Measurements from ENCODE around the gene SHPK. TPM values are rescaled to one million over a fixed set of nuclear protein-coding genes. Genes with fewer than 3 reads are reported as not detected.
"Not testable (repeated sequence)": the region's sequence is repeated elsewhere in the genome, so short reads cannot be mapped to it uniquely, and the experiment has no call there.

SHPK gene
- total RNA-seq, 4 donors from 2014 or later = 5.8 to 83.8 (median 44.9) TPM

DNA sequence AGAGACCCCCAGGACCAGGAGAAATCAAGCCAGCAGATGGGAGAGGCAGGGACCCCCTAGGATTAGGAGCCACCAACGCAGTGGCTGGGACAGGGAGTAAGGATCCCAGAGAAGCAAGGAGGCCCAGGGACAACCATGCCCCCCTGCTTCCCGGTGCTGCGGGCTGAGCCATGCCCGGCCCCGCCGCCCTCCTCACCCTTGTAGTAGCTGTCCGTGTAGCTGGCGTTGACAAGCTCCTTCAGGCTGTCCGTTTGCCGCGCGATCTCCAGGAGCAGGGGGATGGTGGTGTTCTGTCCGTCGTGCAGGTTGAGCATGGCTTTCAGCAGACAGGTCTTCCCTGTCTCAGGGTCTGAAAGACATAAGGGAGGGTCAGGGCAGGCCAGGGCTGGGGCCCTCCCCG, 45.3 kb downstream of the SHPK start:
- no peak overlapping the region for H3K27ac ChIP-seq
- no peak for TF ChIP-seq POLR2A (IDR thresholded peaks at IDR 0.05)
- TF ChIP-seq, protein P1, sequence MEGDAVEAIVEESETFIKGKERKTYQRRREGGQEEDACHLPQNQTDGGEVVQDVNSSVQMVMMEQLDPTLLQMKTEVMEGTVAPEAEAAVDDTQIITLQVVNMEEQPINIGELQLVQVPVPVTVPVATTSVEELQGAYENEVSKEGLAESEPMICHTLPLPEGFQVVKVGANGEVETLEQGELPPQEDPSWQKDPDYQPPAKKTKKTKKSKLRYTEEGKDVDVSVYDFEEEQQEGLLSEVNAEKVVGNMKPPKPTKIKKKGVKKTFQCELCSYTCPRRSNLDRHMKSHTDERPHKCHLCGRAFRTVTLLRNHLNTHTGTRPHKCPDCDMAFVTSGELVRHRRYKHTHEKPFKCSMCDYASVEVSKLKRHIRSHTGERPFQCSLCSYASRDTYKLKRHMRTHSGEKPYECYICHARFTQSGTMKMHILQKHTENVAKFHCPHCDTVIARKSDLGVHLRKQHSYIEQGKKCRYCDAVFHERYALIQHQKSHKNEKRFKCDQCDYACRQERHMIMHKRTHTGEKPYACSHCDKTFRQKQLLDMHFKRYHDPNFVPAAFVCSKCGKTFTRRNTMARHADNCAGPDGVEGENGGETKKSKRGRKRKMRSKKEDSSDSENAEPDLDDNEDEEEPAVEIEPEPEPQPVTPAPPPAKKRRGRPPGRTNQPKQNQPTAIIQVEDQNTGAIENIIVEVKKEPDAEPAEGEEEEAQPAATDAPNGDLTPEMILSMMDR (IDR thresholded peaks at IDR 0.05) = no peak
- H3K4me1 ChIP-seq = no peaks in the 10 kb centered on the region
- H3K4me3 ChIP-seq = no peak overlapping the region
- no peaks in the 10 kb centered on the region for H3K9me3 ChIP-seq
- no peaks in the 10 kb centered on the region for H3K27me3 ChIP-seq
- DNase-seq = no peak
- H3K36me3 ChIP-seq = peaks cover 0 to 63% (median 0%) of the 10 kb centered on the region in 3 donors

DNA sequence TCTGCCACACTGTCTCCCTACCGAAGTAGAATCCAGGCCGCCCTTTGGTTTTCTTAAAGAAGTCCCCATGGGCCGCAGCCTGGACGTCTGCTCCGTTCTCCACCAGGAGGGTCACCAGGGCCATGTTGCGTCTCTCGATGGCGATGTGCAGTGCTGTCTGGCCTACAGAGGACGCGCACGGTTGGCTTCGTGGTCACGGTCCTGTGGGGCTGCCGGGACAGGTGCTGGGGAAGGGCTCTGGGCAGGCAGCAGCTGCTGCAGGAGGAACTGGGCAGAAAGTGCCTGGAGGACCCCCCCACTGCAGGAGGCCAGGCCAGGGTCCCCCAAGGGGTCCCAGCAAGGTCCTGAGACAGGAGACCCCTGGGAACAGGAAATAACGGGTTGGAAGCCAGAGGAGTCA, 45.8 kb downstream of the SHPK start:
- H3K27me3 ChIP-seq = no peaks in the 10 kb centered on the region
- no peak overlapping the region for H3K27ac ChIP-seq
- H3K4me3 ChIP-seq = no peak overlapping the region
- H3K36me3 ChIP-seq = peaks cover 0 to 68% (median 0%) of the 10 kb centered on the region in 3 donors
- no peaks in the 10 kb centered on the region for H3K9me3 ChIP-seq
- TF ChIP-seq, protein P1 (IDR thresholded peaks at IDR 0.05) = no peak
- DNase-seq = no peak
- H3K4me1 ChIP-seq = no peaks in the 10 kb centered on the region

DNA sequence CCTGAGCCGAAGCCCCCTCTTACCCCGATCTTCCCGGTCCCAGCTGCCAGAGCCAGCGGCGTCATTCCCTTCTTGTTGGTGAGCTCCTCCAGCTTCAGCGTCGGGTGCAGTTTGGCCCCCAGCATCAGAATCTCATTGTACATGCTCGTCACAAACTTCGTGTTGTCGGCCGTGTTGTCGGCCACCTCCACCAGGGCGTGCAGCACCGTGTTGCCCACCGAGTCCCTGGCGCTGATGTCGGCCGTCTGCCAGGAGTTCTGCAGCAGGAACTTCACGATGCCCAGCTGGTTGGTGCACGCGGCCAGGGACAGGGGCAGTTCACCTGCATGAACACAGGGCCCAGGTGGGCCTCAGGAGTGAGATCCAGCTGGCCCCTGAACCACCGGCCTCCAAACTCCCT, 46.3 kb downstream of the SHPK start:
- Histone ChIP-seq H3K27me3 (no peaks in the 10 kb centered on the region), H3K4me1 (no peaks in the 10 kb centered on the region), H3K4me3 (no peak overlapping the region), H3K36me3 (peaks cover 0 to 73% (median 0%) of the 10 kb centered on the region in 3 donors), H3K27ac (no peak overlapping the region), H3K9me3 (no peaks in the 10 kb centered on the region)
- DNase-seq = no peak
- TF ChIP-seq, protein P1 (IDR thresholded peaks at IDR 0.05) = no peak
- TF ChIP-seq POLR2A (IDR thresholded peaks at IDR 0.05) = no peak

DNA sequence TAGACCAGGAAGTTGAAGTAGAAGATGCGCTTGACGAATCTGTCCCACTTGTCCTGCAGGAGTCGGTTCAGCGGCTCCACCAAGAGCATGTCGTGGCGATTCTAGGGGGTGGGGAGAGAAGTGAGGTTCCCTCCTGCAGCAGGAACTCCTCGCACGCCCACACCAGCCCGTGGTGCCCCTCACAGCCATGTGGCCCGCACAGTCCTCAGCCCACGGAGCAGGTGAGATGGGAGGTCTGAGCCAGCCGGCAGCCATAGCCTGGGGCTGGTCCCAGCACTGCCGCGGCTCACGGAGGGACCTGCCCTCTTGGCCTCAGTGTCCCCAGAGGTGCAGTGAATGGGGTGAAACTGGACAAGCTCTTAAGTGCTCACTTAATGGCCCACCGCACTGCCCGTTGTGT, 50.2 kb downstream of the SHPK start:
- H3K9me3 ChIP-seq = no peaks in the 10 kb centered on the region
- no peaks in the 10 kb centered on the region for H3K4me1 ChIP-seq
- TF ChIP-seq, protein P1 (IDR thresholded peaks at IDR 0.05) = no peak
- no peak for TF ChIP-seq POLR2A (IDR thresholded peaks at IDR 0.05)
- no peaks in the 10 kb centered on the region for H3K27me3 ChIP-seq
- no peak overlapping the region for H3K27ac ChIP-seq
- DNase-seq = no peak
- peaks cover 0 to 70% (median 0%) of the 10 kb centered on the region in 3 donors for H3K36me3 ChIP-seq
- no peak overlapping the region for H3K4me3 ChIP-seq

DNA sequence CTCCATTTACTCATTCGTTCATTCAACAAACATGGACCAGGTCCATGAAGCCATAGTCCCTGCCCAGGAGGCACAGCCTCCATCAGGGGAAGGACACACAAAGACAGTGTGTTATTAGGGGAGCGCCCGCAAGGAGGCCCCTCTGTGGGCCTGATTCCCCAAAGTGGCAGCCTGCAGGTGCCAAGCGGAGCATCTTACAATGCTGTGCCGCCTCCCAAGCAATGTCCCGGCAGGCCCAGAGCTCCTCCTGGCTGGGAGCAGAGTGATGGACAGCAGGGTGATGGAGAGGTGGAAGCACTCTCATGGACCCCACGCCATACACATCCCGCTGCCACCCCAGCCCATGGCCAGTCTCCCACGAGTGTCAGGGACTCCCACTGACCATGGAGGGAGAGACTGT, 52.6 kb downstream of the SHPK start:
- Histone ChIP-seq H3K27ac (no peak overlapping the region), H3K36me3 (peaks cover 0 to 63% (median 0%) of the 10 kb centered on the region in 3 donors), H3K9me3 (no peaks in the 10 kb centered on the region), H3K27me3 (no peaks in the 10 kb centered on the region), H3K4me3 (no peak overlapping the region), H3K4me1 (no peaks in the 10 kb centered on the region)
- no peak for DNase-seq
- TF ChIP-seq, protein P1 (IDR thresholded peaks at IDR 0.05) = no peak
- TF ChIP-seq POLR2A (IDR thresholded peaks at IDR 0.05) = no peak

DNA sequence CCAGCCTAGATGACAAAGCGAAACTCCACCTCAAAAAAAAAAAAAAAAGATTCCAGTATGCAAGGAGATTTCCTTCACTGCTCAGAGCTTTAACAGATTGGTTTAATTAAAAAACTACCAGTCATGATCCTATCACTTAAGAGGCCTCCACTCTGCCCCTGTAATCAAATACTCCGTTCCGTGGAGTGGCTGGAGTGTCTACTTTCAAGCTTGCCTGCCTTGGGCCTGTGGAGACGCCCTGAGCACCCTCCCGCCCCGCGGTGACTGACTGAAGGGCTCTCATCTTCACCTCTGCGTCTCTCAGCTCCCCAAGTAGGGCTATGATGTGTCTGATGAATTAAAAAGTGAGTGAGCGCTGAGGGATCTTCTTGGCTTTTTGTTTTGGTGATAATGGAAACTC, 53.1 kb downstream of the SHPK start:
- peaks cover 0 to 58% (median 0%) of the 10 kb centered on the region in 3 donors for H3K36me3 ChIP-seq

DNA sequence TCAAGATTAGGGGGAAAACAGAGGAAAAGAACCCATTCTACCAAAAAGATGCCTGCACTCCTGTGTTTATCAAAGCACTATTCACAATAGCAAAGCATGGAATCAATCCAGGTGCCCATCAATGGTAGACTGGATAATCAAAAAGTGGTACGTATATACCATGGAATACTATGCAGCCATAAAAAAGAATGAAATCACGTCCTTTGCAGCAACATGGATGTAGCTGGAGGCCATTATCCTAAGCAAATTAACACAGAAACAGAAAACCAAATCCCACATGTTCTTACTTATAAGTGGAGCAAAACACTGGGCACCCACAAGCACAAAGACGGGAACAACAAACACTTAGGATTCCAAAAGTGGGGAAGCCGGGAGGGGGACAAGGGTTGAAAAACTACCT, 57.4 kb downstream of the SHPK start:
- not testable (repeated sequence) for H3K27me3 ChIP-seq, H3K4me3 ChIP-seq, DNase-seq, H3K27ac ChIP-seq, H3K4me1 ChIP-seq, H3K9me3 ChIP-seq
- H3K36me3 ChIP-seq = peaks cover 0 to 34% (median 0%) of the 10 kb centered on the region in 3 donors

More for the DNA sequence above, 53.1 kb downstream of the SHPK start:
- H3K9me3 ChIP-seq = no peaks in the 10 kb centered on the region
- no peak overlapping the region for H3K27ac ChIP-seq
- H3K4me3 ChIP-seq = no peak overlapping the region
- TF ChIP-seq POLR2A (IDR thresholded peaks at IDR 0.05) = no peak
- TF ChIP-seq, protein P1 (IDR thresholded peaks at IDR 0.05) = no peak
- H3K4me1 ChIP-seq = no peaks in the 10 kb centered on the region
- H3K27me3 ChIP-seq = no peaks in the 10 kb centered on the region
- DNase-seq = no peak
